GM23248 (cell line): ENCODE data around the gene NUB1.

Source experiments
- EZH2 ChIP-seq: fragments of 200-600 bp; sonication (generic); IDR thresholded peaks from 2 replicates; pipeline ENCODE4 v1.6.1; 2018; ENCODE audit warnings: antibody characterized with exemption, mild to moderate bottlenecking; ENCODE audit not compliant: insufficient read depth, poor library complexity, severe bottlenecking
- EZH2phosphoT487 ChIP-seq: fragments of 200-600 bp; sonication (generic); IDR thresholded peaks from 2 replicates; pipeline ENCODE4 v1.6.1; 2018; ENCODE audit warnings: antibody characterized with exemption, moderate library complexity, mild to moderate bottlenecking, low read depth; ENCODE audit not compliant: insufficient read depth

DNA sequence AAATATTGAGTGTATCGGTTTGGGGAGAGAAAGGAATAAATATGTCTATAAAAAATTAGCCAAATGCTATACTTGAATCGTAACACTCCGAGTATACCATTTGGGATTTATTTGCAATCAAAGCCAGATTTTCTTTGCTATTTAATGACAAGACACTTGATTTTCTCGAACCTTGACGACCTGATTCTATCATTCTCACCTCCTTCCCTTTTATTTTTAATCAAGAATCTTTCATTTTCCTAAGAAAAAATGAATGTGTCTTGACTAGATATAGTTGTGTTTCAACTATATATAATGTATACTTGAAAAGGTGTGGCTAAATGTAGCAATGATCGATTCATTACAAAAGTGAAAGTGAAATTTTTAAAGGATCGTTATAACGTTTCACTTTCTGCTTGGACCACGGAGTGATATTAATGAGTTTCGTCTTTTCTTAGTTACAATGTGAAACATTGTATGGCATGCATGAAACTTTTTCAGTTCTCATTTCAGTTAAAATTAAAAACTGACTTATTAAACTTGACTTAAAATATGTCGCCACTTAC is 562 bp downstream of the NUB1 start:
- TF ChIP-seq EZH2 (no peak), EZH2phosphoT487 (no peak)
